Activated CD8-positive, alpha-beta T cell treated with anti-CD3 and anti-CD28 coated beads, Interleukin-2, amount 10 ng/mL, durations not matched to agents 7 days and 5 days (primary cell): ENCODE data around the gene KRT76. TPM values are rescaled to one million over a fixed set of nuclear protein-coding genes. Genes with fewer than 3 reads are reported as not detected.
"Not testable (repeated sequence)": the region's sequence is repeated elsewhere in the genome, so short reads cannot be mapped to it uniquely, and the experiment has no call there.

Experiments used
- ATAC-seq: fragments of 150-1000 bp; cut with Tn5 transposase; one replicate; pipeline ENCODE4 v1.10.0; 2021; ENCODE audit warnings: moderate library complexity
- CTCF ChIA-PET: fragments of 350-600 bp; sonication (Branson Sonifier 250); formaldehyde crosslinking; loops from one replicate; lab custom pipeline; 2021; ENCODE audit warnings: antibody characterized with exemption; lab: Charles Lee
- POLR2A ChIA-PET: fragments of 350-600 bp; sonication (Branson Sonifier 250); formaldehyde crosslinking; loops from one replicate; lab custom pipeline; 2021; ENCODE audit warnings: antibody characterized with exemption; lab: Charles Lee
- DNase-seq: peaks from one replicate; pipeline ENCODE4 v3.0.0-alpha.2; 2020
- H3K27ac Mint-ChIP-seq: one replicate; pipeline ENCODE4 v1.8.0; 2021; ENCODE audit warnings: mild to moderate bottlenecking, mixed read lengths
- H3K27me3 Mint-ChIP-seq: one replicate; pipeline ENCODE4 v1.8.0; 2021; ENCODE audit warnings: low read depth, mixed read lengths
- H3K36me3 Mint-ChIP-seq: one replicate; pipeline ENCODE4 v1.8.0; 2021; ENCODE audit warnings: low read depth, mixed read lengths
- H3K4me1 Mint-ChIP-seq: one replicate; pipeline ENCODE4 v1.8.0; 2021; ENCODE audit warnings: low read depth, mixed read lengths
- H3K4me3 Mint-ChIP-seq: one replicate; pipeline ENCODE4 v1.8.0; 2021; ENCODE audit warnings: mild to moderate bottlenecking, mixed read lengths
- H3K9me3 Mint-ChIP-seq: one replicate; pipeline ENCODE4 v1.8.0; 2022; ENCODE audit warnings: mixed read lengths; ENCODE audit not compliant: insufficient read depth
- total RNA-seq, 2 experiments: library from RNA; stranded (reverse); gene quantifications; one replicate each; pipeline ENCODE4 v1.2.3, GENCODE V29; 2021

KRT76 gene
- total RNA-seq, 2 experiments from 2014 or later = not detected

DNA sequence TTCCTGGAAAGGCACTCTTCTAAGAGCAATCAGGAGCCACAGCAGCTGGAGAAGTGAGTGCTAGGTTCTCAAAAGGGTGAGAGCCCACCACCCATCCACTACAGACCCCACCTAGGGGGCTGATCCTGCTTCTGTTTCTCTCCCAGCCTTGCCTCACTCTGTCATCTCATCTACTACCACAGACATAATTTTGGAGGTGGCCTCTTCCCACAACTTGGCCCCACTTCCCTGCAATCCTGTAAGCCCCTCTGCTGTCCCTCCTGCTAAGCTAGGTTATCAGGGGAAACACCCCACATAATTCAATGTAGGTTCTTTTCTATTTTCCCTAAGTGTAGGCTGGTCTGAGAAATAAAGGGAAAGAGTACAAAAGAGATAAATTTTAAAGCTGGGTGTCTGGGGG lies 16.5 kb downstream of the KRT76 start:
- ChIA-PET POLR2A (no interaction called here), CTCF (no interaction called here)
- Mint-ChIP-seq H3K27ac (no peak overlapping the region), H3K36me3 (no peaks in the 10 kb centered on the region), H3K4me3 (no peak overlapping the region), H3K4me1 (no peaks in the 10 kb centered on the region), H3K9me3 (peaks cover 5% of the 10 kb centered on the region), H3K27me3 (peaks cover 11% of the 10 kb centered on the region)
- ATAC-seq (no peak), DNase-seq (no peak)

DNA sequence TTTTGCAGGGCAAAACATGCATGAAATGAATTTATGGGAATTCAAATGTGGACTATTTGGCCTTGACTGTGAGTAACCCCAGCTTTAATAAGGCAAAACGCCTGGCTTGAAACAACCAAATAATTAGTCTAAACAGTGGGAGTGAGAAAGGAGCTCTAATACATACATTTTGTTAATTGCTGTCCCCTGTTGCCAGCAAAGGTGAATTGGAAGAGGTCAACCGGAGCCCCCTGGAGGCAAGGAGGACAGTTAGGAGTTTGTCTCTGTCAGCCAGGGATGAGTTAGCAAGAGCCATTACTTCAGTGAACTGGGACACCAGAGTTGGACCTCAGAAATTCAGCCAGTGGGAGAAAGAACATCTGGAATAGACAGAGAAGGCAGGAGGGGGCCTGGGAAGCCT lies 17.4 kb downstream of the KRT76 start:
- DNase-seq (no peak), ATAC-seq (no peak)
- Mint-ChIP-seq H3K27me3 (peaks cover 8% of the 10 kb centered on the region), H3K27ac (no peak overlapping the region), H3K36me3 (no peaks in the 10 kb centered on the region), H3K4me3 (no peak overlapping the region), H3K9me3 (peaks cover 5% of the 10 kb centered on the region), H3K4me1 (no peaks in the 10 kb centered on the region)
- ChIA-PET CTCF (interaction anchor here (0.9 kb wide), 1 partner anchor 175 kb away, joined by 4 read pairs; no protein-coding TSS in a partner anchor), POLR2A (no interaction called here)

DNA sequence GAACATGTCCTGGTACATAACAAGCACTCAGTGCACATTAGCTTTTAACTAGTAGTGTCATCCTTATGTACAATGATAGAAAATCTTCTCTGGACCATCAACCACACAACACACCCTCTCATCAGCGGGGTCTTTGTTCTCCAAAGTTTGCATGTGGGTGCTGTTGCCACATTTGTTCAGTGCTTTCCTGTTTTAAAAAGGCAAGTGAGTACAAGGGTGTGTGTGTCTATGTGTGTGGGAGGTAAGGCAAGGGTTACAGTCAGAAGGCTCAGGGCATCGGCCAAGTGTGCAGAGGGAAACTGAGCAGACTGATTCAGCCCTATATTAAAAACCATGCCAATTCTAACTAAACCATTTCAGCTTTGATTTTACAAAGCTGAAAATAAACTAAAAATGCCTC lies 17.9 kb downstream of the KRT76 start:
- Mint-ChIP-seq H3K27ac (no peak overlapping the region), H3K4me1 (no peaks in the 10 kb centered on the region), H3K36me3 (no peaks in the 10 kb centered on the region), H3K27me3 (peaks cover 8% of the 10 kb centered on the region), H3K9me3 (peaks cover 5% of the 10 kb centered on the region), H3K4me3 (no peak overlapping the region)
- DNase-seq (no peak), ATAC-seq (no peak)
- POLR2A ChIA-PET = no interaction called here
- CTCF ChIA-PET = interaction anchor here (0.9 kb wide), 1 partner anchor 174 kb away, joined by 4 read pairs; no protein-coding TSS in a partner anchor

DNA sequence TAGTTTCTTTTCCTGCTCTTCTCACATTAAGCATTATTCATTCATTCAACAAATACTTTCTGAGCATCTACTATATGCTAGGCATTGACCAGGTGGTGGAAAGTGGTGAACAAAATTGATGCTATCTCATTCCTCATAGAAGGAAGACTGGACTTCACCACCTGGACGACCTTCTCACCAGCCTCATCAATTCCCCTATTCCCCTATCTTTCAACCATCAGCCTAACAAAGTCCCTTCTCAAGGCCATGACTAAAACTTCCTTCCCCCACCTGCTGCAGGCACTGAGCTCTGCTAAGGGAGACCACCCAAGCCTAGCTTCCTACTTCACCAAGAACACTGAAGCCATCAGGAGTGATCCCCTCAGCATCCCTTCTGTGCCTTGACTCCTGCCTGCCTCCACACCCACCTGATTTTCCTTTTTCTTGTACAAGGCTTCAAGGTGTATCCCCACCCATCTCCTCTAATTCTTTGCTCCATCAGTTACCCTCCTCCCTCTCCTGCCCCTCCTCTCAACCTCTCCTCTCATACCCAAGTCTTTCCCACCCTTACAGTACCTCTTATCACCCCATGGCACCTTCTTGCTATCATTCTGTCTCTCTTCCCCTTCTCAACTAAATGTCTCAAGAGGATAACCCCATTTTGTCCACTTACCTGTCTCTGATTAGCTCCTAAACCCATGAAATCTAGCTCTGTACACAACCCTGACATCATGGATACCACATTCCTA lies 19.5 kb downstream of the KRT76 start:
- CTCF ChIA-PET = no interaction called here
- DNase-seq (no peak), ATAC-seq (no peak)
- Mint-ChIP-seq H3K4me1 (no peaks in the 10 kb centered on the region), H3K36me3 (no peaks in the 10 kb centered on the region), H3K27ac (no peak overlapping the region), H3K27me3 (peaks cover 8% of the 10 kb centered on the region), H3K9me3 (peaks cover 4% of the 10 kb centered on the region), H3K4me3 (no peak overlapping the region)
- POLR2A ChIA-PET = no interaction called here

DNA sequence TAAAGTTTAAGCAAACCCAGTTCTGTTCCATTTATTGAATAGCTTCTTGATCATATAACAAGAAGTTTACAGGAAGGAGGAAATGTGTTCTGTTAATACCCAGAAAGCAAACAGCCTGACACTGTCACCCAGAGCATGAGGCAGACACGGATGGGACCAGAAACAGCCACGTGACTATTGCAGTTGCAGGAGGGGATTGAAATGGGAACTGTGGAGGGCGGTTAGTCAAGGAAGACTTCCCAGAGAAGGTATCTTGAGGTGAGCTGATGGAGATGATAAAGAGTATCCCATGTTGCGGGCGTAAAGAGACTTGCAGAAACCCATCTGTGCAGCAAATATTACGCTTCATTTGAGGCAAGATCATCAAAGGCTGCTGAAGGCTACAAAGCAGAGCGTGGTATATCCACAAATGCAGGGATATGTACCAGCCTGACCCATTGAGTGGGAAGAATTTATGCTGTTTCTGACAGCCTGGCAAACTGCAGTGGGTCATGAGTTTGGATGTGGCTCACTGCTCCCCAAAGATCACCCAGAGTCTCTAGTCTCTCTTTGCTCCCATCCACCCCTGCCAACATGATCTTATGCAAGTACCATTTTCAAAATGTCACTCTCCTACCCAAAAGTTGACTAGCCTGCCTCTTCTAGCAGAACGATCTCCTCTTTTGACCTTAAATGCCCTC lies 20.7 kb downstream of the KRT76 start:
- no peaks in the 10 kb centered on the region for H3K9me3 Mint-ChIP-seq
- ChIA-PET POLR2A (no interaction called here), CTCF (no interaction called here)
- H3K4me3 Mint-ChIP-seq = no peak overlapping the region
- DNase-seq = no peak
- H3K36me3 Mint-ChIP-seq = no peaks in the 10 kb centered on the region
- H3K27me3 Mint-ChIP-seq = peaks cover 8% of the 10 kb centered on the region
- H3K27ac Mint-ChIP-seq = no peak overlapping the region
- H3K4me1 Mint-ChIP-seq = no peaks in the 10 kb centered on the region
- no peak for ATAC-seq

DNA sequence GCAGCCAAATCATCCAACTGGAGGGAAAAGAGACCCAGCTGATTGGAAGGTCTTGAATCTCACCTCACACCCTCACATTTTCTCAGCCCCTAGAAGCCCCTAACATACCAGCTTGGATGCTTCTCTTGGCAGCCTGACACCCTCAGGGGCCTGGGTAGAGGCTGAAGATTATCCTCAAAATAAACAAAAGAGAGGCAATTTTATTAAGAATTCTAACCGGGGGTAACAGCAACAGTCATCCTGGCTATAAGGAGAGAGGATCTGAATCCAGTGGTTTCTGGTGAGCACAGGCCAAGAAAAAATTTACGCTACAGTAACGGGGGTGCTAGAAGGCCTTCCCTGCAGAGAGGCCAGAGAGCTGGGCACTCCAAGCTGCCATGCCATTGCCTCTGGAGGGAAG lies 21.6 kb downstream of the KRT76 start:
- CTCF ChIA-PET = no interaction called here
- H3K27me3 Mint-ChIP-seq = peaks cover 8% of the 10 kb centered on the region

DNA sequence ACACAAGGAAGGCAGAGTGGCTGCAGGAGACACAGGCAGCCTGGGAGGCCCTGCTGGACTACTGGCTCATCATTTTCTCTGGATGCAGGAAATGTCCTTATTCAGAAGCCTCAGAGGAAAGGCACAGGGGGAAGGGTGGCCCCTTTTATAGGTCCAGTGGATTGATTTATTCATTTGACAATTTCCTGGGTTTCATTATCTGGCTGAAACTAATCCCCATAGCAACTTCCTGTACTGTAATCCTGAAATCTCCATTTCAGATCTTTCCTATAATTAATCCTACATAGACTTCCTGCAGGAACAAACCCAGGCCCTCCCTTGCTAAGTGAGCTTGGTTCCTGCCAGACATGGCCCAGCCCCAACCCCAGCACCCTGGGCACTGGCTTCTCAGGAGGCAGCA lies 23.0 kb downstream of the KRT76 start:
- ChIA-PET POLR2A (no interaction called here), CTCF (no interaction called here)
- Mint-ChIP-seq H3K4me1 (peaks cover 3% of the 10 kb centered on the region), H3K36me3 (no peaks in the 10 kb centered on the region), H3K9me3 (no peaks in the 10 kb centered on the region), H3K27me3 (peaks cover 5% of the 10 kb centered on the region), H3K27ac (no peak overlapping the region), H3K4me3 (no peak overlapping the region)
- ATAC-seq (no peak), DNase-seq (no peak)

More for the DNA sequence above, 21.6 kb downstream of the KRT76 start:
- no peak for ATAC-seq
- no peak for DNase-seq
- Mint-ChIP-seq H3K36me3 (no peaks in the 10 kb centered on the region), H3K27ac (no peak overlapping the region), H3K4me1 (peaks cover under 1% of the 10 kb centered on the region), H3K9me3 (no peaks in the 10 kb centered on the region), H3K4me3 (no peak overlapping the region)
- POLR2A ChIA-PET = no interaction called here

DNA sequence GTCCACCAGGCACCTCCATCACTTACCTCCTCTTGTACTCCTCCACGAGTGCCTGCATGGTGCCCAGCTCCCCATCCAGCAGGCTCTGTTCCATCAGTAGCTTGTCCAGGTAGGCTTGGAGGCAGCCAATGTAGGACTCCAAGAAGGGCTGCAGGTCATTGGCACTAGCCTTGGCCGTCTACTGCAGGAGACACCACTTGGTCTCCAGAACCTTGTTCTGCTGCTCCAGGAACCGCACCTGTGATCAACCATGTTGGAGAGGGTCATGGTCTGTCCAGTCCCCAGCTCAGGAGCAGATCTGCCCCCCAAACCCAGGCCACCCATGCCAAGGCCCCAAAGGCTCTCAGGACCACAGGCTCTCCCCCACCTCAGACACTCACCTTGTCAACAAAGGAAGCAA lies 23.9 kb downstream of the KRT76 start:
- Mint-ChIP-seq H3K4me1 (peaks cover 11% of the 10 kb centered on the region), H3K27me3 (peaks cover 3% of the 10 kb centered on the region), H3K9me3 (no peaks in the 10 kb centered on the region), H3K27ac (no peak overlapping the region), H3K4me3 (no peak overlapping the region), H3K36me3 (no peaks in the 10 kb centered on the region)
- no peak for DNase-seq
- ChIA-PET CTCF (no interaction called here), POLR2A (no interaction called here)
- no peak for ATAC-seq

DNA sequence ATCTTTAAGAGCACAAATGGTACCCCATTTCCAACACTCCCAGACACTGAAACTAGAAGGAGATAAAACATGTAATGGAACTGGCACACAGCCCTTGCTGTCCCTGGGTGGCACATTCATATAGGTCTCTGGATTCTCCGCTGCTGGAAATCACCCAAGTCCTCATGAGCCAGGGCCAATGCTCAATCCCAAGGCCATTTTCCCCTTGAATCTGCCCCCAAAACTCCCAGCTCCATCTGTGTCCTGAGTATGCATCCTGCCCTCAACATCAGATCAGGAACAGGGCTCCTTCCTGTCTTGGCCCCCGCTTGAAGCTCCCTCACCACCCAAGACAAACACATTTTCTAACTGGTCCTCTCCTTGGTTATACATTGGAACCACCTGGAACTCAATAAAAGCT lies 24.6 kb downstream of the KRT76 start:
- Mint-ChIP-seq H3K36me3 (no peaks in the 10 kb centered on the region), H3K27me3 (peaks cover 3% of the 10 kb centered on the region), H3K4me3 (no peak overlapping the region), H3K27ac (no peak overlapping the region), H3K4me1 (peaks cover 13% of the 10 kb centered on the region), H3K9me3 (no peaks in the 10 kb centered on the region)
- DNase-seq (no peak), ATAC-seq (no peak)
- ChIA-PET CTCF (interaction anchor here (0.9 kb wide), 1 partner anchor 118 kb away, joined by 5 read pairs; no protein-coding TSS in a partner anchor), POLR2A (no interaction called here)

DNA sequence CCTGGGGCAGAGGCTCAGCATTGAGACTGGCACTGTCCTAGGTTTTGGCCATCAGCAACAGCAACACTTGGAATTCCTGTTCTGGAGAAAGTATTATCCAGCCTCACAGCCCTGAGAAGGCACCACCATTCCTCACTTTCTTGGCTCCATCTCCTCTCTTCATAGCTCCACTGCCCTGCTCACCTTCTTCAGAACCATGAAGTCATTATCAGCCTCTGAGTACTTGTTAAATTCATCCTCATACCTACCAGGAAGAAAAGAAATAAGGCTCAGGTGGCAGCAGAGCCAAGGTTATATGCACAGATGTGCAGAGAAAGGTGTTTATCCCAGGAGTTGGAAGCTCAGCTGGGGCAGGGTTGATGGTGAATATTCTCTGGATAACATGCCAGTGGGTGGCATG lies 25.4 kb downstream of the KRT76 start:
- CTCF ChIA-PET = no interaction called here
- H3K27me3 Mint-ChIP-seq = peaks cover 3% of the 10 kb centered on the region
- no peak overlapping the region for H3K4me3 Mint-ChIP-seq
- peaks cover 13% of the 10 kb centered on the region for H3K4me1 Mint-ChIP-seq
- ATAC-seq (no peak), DNase-seq (no peak)
- POLR2A ChIA-PET = no interaction called here
- no peaks in the 10 kb centered on the region for H3K36me3 Mint-ChIP-seq
- H3K27ac Mint-ChIP-seq = no peak overlapping the region
- no peaks in the 10 kb centered on the region for H3K9me3 Mint-ChIP-seq

DNA sequence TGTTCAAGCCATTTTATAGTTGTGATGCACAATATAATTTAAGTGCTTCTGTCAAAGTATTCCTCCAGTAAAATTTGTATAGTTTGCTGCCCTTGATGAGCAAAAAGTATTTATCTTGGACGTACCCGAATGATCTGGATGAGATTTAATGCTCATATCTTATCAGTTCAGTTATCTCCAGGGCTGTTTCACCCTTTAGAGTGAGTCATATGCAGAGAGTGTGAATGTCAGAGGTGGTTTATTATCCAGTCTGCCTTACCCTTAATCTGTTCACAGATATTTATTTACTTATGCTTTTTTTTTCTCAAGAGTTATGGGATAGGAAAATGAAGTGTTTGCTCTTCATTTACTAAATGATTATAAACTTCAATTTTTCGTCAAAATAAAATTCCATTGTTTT lies 26.6 kb downstream of the KRT76 start:
- H3K27ac Mint-ChIP-seq, CTCF ChIA-PET, H3K9me3 Mint-ChIP-seq, DNase-seq, H3K36me3 Mint-ChIP-seq, H3K4me3 Mint-ChIP-seq, H3K27me3 Mint-ChIP-seq, ATAC-seq: not testable (repeated sequence)
- H3K4me1 Mint-ChIP-seq = peaks cover 13% of the 10 kb centered on the region
- POLR2A ChIA-PET = interaction anchor here (0.6 kb wide), 1 partner anchor 199 kb away, joined by 3 read pairs; no protein-coding TSS in a partner anchor

DNA sequence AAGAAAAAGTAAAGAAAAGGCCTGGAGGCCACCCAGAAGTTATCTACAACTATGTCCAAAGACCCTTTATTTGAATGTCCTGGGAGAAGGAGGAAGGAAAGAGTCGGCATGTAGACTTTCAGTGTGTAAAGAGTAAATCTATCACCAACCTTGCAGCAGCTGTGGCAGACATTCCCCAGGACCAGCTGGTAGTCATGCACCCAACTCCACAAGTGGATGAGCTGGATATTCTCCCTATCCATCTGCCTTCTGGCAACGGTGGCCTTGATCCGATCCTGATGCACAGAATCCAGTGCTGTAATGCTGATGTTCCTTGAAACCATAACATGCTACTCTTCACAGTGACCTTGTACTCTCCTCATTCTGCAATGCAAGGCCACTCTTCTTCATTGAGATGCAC lies 27.3 kb downstream of the KRT76 start:
- no peaks in the 10 kb centered on the region for H3K9me3 Mint-ChIP-seq
- H3K27ac Mint-ChIP-seq = no peak overlapping the region
- no peaks in the 10 kb centered on the region for H3K36me3 Mint-ChIP-seq
- CTCF ChIA-PET = no interaction called here
- POLR2A ChIA-PET = interaction anchor here (0.6 kb wide), 1 partner anchor 200 kb away, joined by 3 read pairs; no protein-coding TSS in a partner anchor
- no peak for ATAC-seq
- H3K4me3 Mint-ChIP-seq = no peak overlapping the region
- peaks cover 3% of the 10 kb centered on the region for H3K27me3 Mint-ChIP-seq
- DNase-seq = no peak
- H3K4me1 Mint-ChIP-seq = peaks cover 13% of the 10 kb centered on the region
